DND-41 (cell line): Measurements from ENCODE around the gene ARHGEF12.

Experiments
- CTCF ChIP-seq: IDR thresholded peaks from 2 replicates; pipeline ENCODE4 v1.5.1; 2012; ENCODE audit warnings: borderline replicate concordance, low read length, moderate library complexity, mild to moderate bottlenecking; ENCODE audit not compliant: poor library complexity, severe bottlenecking; ENCODE audit errors: extremely low read depth
- EZH2 ChIP-seq: IDR thresholded peaks from 3 replicates; pipeline ENCODE4 v1.6.1; 2012; ENCODE audit warnings: borderline replicate concordance, low read depth, mild to moderate bottlenecking, moderate library complexity, low read length, inconsistent platforms; ENCODE audit not compliant: severe bottlenecking

GRCh38 chr11:120512739-120513435, 176.7 kb downstream of the ARHGEF12 start:
- TF ChIP-seq EZH2 (no peak), CTCF (no peak)
